ENCODE results near the gene FAM47E. TPM values are rescaled to one million over a fixed set of nuclear protein-coding genes. Genes with fewer than 3 reads are reported as not detected.

The FAM47E gene
- total RNA-seq, 1 donor from 2014 or later, result not detected

GRCh38 chr4:76325072-76325471, 73.6 kb downstream of the FAM47E start:
- intact Hi-C loops (cut with micrococcal nuclease), result no loop called here
- CTCF ChIA-PET, result no interaction called here
- no peaks in the 10 kb centered on the region for H3K27me3 Mint-ChIP-seq
- no peaks in the 10 kb centered on the region for H3K36me3 Mint-ChIP-seq (ENCODE audit: low read depth)
- H3K9me3 Mint-ChIP-seq, result peaks cover 26% of the 10 kb centered on the region
- TF ChIP-seq CTCF (IDR thresholded peaks at IDR 0.05), result no peak
- no peak for ATAC-seq (ENCODE audit: low read depth)
- no peak overlapping the region for H3K4me3 Mint-ChIP-seq
- no peak for DNase-seq
- H3K27ac Mint-ChIP-seq, result no peak overlapping the region
- POLR2A ChIA-PET, result no interaction called here
- H3K4me1 Mint-ChIP-seq, result no peaks in the 10 kb centered on the region

GRCh38 chr4:76326515-76326914, 75.0 kb downstream of the FAM47E start:
- ATAC-seq (ENCODE audit: low read depth) (no peak), DNase-seq (no peak)
- ChIA-PET POLR2A (no interaction called here), CTCF (no interaction called here)
- peaks cover 1% of the 10 kb centered on the region for H3K27me3 Mint-ChIP-seq
- no peak overlapping the region for H3K27ac Mint-ChIP-seq
- H3K4me3 Mint-ChIP-seq, result no peak overlapping the region
- no peaks in the 10 kb centered on the region for H3K4me1 Mint-ChIP-seq
- H3K9me3 Mint-ChIP-seq, result peaks cover 18% of the 10 kb centered on the region
- intact Hi-C loops (cut with micrococcal nuclease), result no loop called here
- no peak for TF ChIP-seq CTCF (IDR thresholded peaks at IDR 0.05)
- no peaks in the 10 kb centered on the region for H3K36me3 Mint-ChIP-seq (ENCODE audit: low read depth)

Other genes with a start within 250 kb of the FAM47E start
- not detected in 2 replicates for gene CXCL9, start 244.2 kb upstream of the FAM47E start, total RNA-seq
- gene CXCL10, start 228.2 kb upstream of the FAM47E start, total RNA-seq, result 0.17 TPM in 1 of 2 replicates, not detected in the other
- gene CXCL11, start 215.7 kb upstream of the FAM47E start, total RNA-seq, result not detected in 2 replicates
- not detected in 2 replicates for gene ART3, start 177.0 kb upstream of the FAM47E start, total RNA-seq
- gene NUP54, start 103.3 kb upstream of the FAM47E start, total RNA-seq, result 48.1 and 58.9 TPM in 2 replicates
- 17.2 and 21.8 TPM in 2 replicates for gene SCARB2, start 37.9 kb upstream of the FAM47E start, total RNA-seq
- 0.09 TPM in 1 of 2 replicates, not detected in the other for gene STBD1, start 55.0 kb downstream of the FAM47E start, total RNA-seq
- not detected in 2 replicates for gene CCDC158, start 169.4 kb downstream of the FAM47E start, total RNA-seq
- 0.55 and 0.66 TPM in 2 replicates for gene SHROOM3, start 183.5 kb downstream of the FAM47E start, total RNA-seq